Stimulated activated CD4-positive, alpha-beta T cell treated with anti-CD3 and anti-CD28 coated beads, Interleukin-4, amount 100 ng/mL, for 4 hours (primary cell): ENCODE data around the gene POLRMT.

Source experiments
- DNase-seq, 2 experiments: peaks; one replicate each; pipeline ENCODE4 v3.0.0-alpha.2; 2020

Gene POLRMT

DNA sequence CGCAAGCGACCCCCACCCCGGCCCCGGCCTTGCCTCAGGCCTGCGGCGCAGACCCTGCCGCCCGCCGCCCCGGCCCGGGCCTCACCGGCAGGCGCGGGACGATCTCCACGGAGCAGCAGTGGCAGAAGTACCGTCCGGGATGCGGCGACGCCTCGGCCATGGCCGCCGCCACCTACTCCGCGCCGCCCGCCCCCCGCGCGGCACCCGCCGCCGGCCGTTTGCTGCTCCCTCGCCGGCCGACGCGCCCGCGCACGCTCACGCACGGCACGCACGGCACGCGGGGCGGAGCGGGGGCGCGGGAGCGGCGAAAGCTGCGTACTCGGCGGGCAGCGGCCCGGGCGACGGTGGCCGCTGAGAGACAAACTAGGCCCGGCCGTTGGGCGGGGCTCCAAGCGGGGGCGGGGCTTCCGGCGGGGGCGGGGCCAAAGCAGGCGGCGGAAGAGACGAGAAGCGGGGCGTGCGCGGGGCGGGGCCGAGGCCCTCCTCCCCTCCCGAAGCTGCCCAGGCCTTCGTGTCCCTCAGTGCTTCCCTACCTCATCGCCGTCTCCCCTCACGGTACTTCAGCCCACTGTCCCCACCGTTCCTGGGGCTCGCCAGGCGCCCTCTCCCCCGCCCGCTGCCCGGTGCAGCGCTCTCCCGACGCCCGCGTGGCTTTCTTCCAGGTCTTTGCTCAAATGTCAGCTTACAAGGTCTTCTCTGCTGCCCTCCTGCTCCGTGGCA is 29.8 kb upstream of the POLRMT start, which contains the start of gene RNF126:
TSS of gene RNF126 (minus strand) at position 253 of the 720 bp plus-strand sequence. CDS start at position 160, 93 bp downstream.
- DNase-seq = peak; percentile 90 to 99

DNA sequence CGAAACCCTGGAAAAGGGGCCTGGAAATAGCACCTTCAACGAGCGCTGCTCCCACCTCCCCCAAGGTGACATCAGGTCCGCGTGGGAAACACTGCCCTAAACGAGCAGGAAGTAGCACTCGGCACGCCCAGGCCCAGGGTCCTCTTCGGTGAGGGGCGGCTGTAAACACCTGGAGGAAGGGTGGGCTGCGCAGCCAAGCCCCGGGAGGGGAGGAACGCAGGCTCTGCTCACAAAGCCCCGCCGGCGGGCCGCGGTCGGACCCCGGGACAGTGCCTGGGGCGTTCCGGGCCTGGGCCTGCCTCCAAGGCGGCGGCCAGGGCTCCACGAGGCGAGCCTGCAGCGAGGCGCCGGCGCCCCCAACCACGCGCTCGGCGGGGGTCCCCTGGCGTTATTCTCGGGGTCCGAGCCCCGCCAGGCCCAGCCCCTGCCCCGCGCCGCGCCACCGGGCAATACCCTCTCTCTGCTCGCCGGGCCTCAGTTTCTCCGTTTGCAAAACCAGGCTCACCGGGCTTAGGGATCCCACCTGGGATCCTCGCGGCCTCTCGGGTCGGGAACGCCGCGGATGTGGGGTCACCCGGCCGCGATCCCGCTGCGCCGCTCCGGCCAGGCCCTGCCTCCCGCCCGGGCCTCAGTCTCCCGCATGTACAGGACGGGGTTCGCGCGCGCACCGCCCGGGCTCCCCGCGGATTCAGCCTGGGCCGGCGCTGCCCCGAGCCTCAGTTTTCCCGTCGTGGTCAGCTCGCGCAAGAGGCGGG is 29.0 kb upstream of the POLRMT start:
- peak; percentile 66 to 78 for DNase-seq

DNA sequence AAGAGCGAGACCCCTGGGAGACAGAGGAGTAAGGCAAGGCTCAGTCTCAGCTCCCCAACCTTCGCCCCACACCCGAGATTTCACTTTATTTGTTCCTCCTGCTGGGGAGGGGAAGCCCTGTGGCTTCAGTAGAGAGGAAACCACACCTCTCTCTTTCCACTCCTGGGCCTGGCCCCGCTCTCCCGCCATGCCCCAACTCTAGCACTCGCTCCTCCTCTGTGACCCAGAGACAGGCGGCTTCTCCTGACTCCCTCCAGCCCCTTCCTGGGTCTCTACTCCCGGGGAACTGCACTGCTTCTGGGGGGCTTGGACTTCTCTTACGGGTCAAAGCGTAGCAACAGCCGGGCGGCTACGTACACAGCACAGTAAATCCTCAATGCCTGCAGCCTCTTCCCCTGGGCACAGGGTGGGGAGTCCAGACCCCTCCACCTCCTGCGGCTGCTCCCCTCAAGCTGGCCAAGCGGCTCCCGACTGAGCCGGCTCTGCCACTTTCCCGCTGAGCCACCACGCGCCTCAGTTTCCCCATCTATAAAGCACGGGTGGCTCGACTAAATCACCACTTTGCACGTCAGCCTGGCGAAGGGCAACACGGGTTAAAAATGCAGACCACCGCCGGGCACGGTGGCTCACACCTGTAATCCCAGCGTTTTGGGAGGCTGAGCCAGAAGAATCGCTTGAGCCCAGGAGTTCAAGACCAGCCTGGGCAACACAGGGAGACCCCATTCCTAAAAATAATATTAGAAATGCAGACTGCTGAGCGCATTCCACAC is 28.3 kb upstream of the POLRMT start:
- peak; percentile 61 to 64 for DNase-seq

- DNase-seq = no peak
These were observed 27.6 kb upstream of the POLRMT start for GRCh38 chr19:660793-661426.

- DNase-seq = peak in 1 of 2 experiments; percentile 33
These were observed 25.8 kb upstream of the POLRMT start for GRCh38 chr19:658916-659839.

DNA sequence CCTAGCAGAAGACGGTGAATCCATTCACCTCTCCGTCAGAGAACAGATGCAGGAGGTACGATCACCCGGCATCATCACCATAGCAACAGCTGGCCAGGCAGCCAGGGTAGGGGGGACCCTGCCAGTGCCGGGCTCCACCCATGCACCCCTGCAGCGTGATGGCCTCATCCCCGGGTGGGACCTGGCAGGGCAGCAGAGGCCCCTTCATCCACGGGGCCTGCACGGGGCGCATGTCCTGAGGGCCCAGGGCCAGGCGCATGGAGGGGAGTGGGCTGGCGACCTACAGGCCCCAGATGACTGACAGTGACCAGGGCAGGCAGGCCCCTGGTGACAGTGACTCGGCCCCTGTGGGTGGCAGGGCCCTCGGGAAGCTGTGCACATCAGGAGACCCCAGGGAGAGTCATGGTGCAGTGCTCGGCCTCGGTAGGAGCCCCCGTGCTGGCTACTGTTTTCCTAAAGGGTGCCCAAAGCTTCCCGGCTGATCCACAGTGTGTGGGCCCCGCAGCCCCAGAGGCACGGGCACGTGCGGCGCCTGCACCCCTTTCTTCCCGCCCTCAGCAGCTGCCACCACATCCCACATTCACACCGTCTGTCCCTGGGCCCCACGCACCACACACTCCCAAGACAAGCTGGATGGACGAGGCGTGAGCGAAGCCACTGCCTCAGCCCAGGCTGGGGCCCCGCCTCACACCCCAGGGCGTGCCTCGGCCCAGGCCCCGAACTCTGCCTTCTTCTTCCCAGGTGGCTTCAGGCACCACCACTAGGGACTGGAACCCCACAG is 24.9 kb upstream of the POLRMT start:
- DNase-seq = no peak

DNA sequence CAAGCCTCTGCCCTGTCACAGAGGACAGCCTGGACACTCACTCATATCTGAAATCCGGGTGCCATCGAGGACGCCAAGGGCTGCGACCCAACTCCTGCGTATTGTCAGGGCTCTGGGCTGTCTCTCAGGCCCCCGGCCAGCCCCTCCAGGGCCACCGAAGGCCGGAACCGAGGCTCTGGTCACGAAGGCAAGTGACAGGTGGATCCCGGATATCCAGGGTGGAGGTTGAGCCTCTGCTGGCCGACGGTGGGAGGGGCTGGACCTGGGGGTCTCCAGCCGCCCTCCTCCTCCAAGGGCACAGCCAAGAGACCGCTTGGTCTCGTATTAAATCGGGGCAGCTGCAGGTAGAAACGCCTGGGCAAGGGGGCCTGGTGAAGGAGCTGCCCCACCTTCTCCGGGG is 24.3 kb upstream of the POLRMT start:
- DNase-seq = no peak

- no peak for DNase-seq
These were observed 23.6 kb upstream of the POLRMT start for GRCh38 chr19:656751-657559.

- no peak for DNase-seq
These were observed 22.4 kb upstream of the POLRMT start for GRCh38 chr19:655691-656090.

GRCh38 chr19:653425-653824 is 20.1 kb upstream of the POLRMT start:
- DNase-seq = no peak

DNA sequence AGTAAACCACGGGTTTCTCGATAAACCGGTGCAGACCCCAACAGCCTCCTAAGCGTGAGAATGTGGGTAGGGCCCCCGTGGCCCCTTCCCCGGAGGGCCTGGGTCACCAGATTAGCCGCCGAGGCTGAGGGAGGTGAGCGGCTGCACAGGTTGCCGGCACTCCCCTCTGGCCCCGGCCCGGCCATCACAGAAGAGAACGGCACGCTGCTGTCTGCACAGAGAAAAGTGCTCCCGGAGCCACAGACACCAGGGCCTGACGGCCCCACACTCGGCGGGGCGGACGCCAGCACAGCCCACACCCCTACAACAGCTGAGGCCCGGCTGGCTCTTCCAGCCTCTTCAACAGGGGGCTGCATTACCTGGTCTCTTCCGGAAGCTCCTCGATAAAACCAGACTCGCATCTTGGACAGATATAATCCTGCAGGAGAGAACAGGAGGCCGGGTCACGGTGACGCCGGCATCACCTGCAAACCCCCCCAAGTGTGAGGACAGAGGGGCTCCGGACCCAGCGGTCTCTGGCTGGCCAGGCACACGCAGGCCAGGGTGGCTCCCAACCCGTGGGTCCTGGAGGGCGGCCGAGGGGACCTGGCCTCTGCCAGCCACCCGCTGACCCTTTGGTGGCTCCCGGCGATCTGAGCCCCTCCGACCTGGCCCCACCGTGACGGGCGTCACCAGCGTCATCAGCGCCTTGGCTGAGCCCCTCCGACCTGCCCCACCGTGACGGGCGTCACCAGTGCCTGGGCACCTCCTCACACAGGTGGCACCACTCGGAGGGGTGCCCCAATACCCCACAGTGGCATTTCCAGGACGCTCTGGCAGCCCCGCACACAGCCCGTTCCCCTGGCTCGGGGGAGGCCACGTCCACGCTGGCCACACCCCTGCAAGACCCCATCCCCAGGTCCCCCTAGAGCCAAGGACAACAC is 19.4 kb upstream of the POLRMT start:
- DNase-seq = no peak

DNA sequence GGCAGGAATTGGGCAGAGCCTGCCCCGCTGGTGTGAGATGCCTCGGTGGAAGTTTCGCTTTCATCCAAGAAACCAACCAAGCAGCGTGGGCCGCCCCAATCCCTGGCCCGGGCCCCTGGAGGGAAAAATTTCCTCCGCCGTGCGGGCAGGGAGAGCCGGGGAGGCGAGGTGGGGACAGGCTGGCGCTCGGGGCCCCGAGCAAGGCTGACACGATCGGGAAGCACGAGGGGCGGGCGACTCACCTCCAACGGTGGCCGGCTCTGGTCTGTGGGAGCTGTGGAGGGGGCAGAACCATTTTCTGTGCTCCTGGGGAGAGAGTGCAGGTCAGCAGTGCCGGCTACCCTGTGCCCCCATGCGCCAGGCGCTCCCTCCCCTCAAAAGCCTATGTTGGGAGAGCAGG is 18.7 kb upstream of the POLRMT start:
- no peak for DNase-seq

- DNase-seq = no peak
These were observed 17.9 kb upstream of the POLRMT start for GRCh38 chr19:651114-651818.

- DNase-seq = no peak
These were observed 16.8 kb upstream of the POLRMT start for GRCh38 chr19:650121-650520.

GRCh38 chr19:648904-649801 is 15.8 kb upstream of the POLRMT start:
- no peak for DNase-seq

- DNase-seq = no peak
These were observed 15.0 kb upstream of the POLRMT start for GRCh38 chr19:648305-648704.

- DNase-seq = no peak
These were observed 14.4 kb upstream of the POLRMT start for GRCh38 chr19:647566-648284.
